PC-3 (cell line): Measurements from ENCODE around the gene SMC2. TPM values are rescaled to one million over a fixed set of nuclear protein-coding genes. Genes with fewer than 3 reads are reported as not detected.

ENCODE experiments used
- ATAC-seq: fragments of 200-7000 bp; cut with Tn5 transposase; 2 replicates; pipeline ENCODE4 v1.9.1; 2020; ENCODE audit warnings: mild to moderate bottlenecking, moderate library complexity
- BruUV-seq: library from RNA; stranded (reverse); fragments of 400-500 nt; replicated peaks from 2 replicates; lab custom pipeline; 2021; lab: Mats Ljungman, UMichigan
- CTCF ChIA-PET: fragments of 300-600 bp; sonication (Branson Sonifier 250); formaldehyde crosslinking; loops from one replicate; lab custom pipeline; 2022; ENCODE audit warnings: antibody characterized with exemption; lab: Charles Lee
- POLR2A ChIA-PET: fragments of 300-600 bp; sonication (Branson Sonifier 250); formaldehyde crosslinking; loops from one replicate; lab custom pipeline; 2022; ENCODE audit warnings: antibody characterized with exemption; ENCODE audit not compliant: unreplicated experiment; lab: Charles Lee
- DNase-seq: peaks from one replicate; pipeline ENCODE4 v3.0.0-alpha.2; 2015
- H2AFZ ChIP-seq: fragments of 300-600 bp; sonication (generic); 2 replicates; pipeline ENCODE4 v1.6.0; 2016; ENCODE audit warnings: antibody characterized with exemption, low read length
- H3F3A ChIP-seq: fragments of 300-600 bp; sonication (generic); one replicate; pipeline ENCODE4 v1.6.0; 2017; ENCODE audit warnings: antibody characterized with exemption, low read length, control low read depth, mild to moderate bottlenecking; ENCODE audit not compliant: unreplicated experiment
- H3K27ac ChIP-seq: fragments of 300-600 bp; sonication (generic); 2 replicates; pipeline ENCODE4 v1.5.1; 2016; ENCODE audit warnings: mild to moderate bottlenecking, low read length
- H3K27me3 ChIP-seq: fragments of 300-600 bp; sonication (generic); 2 replicates; pipeline ENCODE4 v1.6.1; 2016; ENCODE audit warnings: low read length, mixed read lengths
- H3K36me3 ChIP-seq: fragments of 300-600 bp; sonication (generic); 2 replicates; pipeline ENCODE4 v1.6.1; 2016; ENCODE audit warnings: low read depth, mixed run types, low read length, mixed read lengths
- H3K4me1 ChIP-seq: fragments of 300-600 bp; sonication (generic); 2 replicates; pipeline ENCODE4 v1.5.1; 2016; ENCODE audit warnings: low read length; ENCODE audit not compliant: insufficient read depth
- H3K4me2 ChIP-seq: fragments of 300-600 bp; sonication (generic); 2 replicates; pipeline ENCODE4 v1.6.0; 2016; ENCODE audit warnings: low read length
- H3K4me3 ChIP-seq: fragments of 300-600 bp; sonication (generic); 2 replicates; pipeline ENCODE4 v1.5.1; 2016; ENCODE audit warnings: mild to moderate bottlenecking, low read length, mixed read lengths
- H3K79me2 ChIP-seq: fragments of 300-600 bp; sonication (generic); 2 replicates; pipeline ENCODE4 v1.6.1; 2017; ENCODE audit warnings: low read length, mixed read lengths
- H3K9ac ChIP-seq: fragments of 300-600 bp; sonication (generic); 2 replicates; pipeline ENCODE4 v1.6.0; 2016; ENCODE audit warnings: mild to moderate bottlenecking, low read length
- H3K9me2 ChIP-seq: fragments of 300-600 bp; sonication (generic); replicated peaks from 2 replicates; pipeline ENCODE4 v1.6.1; 2016; ENCODE audit warnings: mixed run types, low read length, mixed read lengths
- H3K9me3 ChIP-seq: fragments of 300-600 bp; sonication (generic); 2 replicates; pipeline ENCODE4 v1.6.1; 2016; ENCODE audit warnings: low read length, mixed read lengths
- H4K20me1 ChIP-seq: fragments of 300-600 bp; sonication (generic); 2 replicates; pipeline ENCODE4 v1.6.1; 2016; ENCODE audit warnings: low read length, mixed read lengths
- CTCF ChIP-seq: fragments of 300-600 bp; sonication (generic); conservative IDR thresholded peaks from 2 replicates; pipeline ENCODE4 v1.5.1; 2017; ENCODE audit warnings: antibody characterized with exemption, low read depth, mild to moderate bottlenecking, low read length
- EZH2 ChIP-seq: fragments of 300-600 bp; sonication (generic); IDR thresholded peaks from one replicate; pipeline ENCODE4 v1.6.1; 2017; ENCODE audit warnings: antibody characterized with exemption, mild to moderate bottlenecking, low read length; ENCODE audit not compliant: unreplicated experiment
- EZH2phosphoT487 ChIP-seq: fragments of 300-600 bp; sonication (generic); IDR thresholded peaks from 2 replicates; pipeline ENCODE4 v1.6.1; 2018; ENCODE audit warnings: mild to moderate bottlenecking, antibody characterized with exemption, low read length, borderline replicate concordance
- intact Hi-C: fragments of 100-400 bp; cut with micrococcal nuclease; formaldehyde crosslinking; loops from 2 replicates; pipeline ENCODE4 v1.9.0; 2023
- total RNA-seq: library from RNA; depleted of rRNA; stranded (reverse); fragments of >200 nt; gene quantifications from 2 replicates; pipeline ENCODE4 v1.2.3, GENCODE V29; 2014

SMC2 gene
- total RNA-seq, 1 experiment from 2014 or later, result 19.2 TPM

DNA sequence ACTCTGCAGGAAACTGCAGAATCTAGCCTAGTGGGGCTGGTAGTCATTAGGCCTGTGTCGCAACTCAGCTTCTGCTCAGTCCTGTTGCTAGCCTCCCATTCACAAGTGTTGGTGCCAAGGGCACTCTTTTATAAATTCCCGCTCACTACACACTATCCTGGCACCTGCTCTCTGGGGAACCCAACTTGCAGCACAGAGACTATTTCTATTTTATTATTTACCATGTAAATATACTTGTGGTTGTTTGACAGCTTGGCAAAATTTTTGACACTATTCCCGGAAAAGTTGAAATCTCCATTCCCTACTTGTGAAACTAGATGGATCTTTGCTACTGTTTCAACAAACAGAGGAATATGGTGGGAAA lies 20.4 kb upstream of the SMC2 start:
- Histone ChIP-seq H3K4me2 (no peak overlapping the region), H4K20me1 (no peaks in the 10 kb centered on the region), H3K4me1 (peaks cover 9% of the 10 kb centered on the region; the same call in 1 of the 2 replicates), H3K9ac (no peak overlapping the region), H3K9me2 (no peaks in the 10 kb centered on the region), H3K27ac (no peak overlapping the region), H3F3A (no peaks in the 10 kb centered on the region), H2AFZ (no peak overlapping the region), H3K4me3 (no peak overlapping the region), H3K79me2 (no peaks in the 10 kb centered on the region), H3K9me3 (no peaks in the 10 kb centered on the region), H3K36me3 (no peaks in the 10 kb centered on the region), H3K27me3 (no peaks in the 10 kb centered on the region)
- CTCF ChIA-PET, result no interaction called here
- BruUV-seq, result no TSS peak
- TF ChIP-seq CTCF, result no peak
- TF ChIP-seq EZH2, result no peak
- TF ChIP-seq EZH2phosphoT487, result no peak
- no peak for DNase-seq
- intact Hi-C loops, result no loop called here
- peak; percentile 42 for ATAC-seq
- POLR2A ChIA-PET, result no interaction called here

DNA sequence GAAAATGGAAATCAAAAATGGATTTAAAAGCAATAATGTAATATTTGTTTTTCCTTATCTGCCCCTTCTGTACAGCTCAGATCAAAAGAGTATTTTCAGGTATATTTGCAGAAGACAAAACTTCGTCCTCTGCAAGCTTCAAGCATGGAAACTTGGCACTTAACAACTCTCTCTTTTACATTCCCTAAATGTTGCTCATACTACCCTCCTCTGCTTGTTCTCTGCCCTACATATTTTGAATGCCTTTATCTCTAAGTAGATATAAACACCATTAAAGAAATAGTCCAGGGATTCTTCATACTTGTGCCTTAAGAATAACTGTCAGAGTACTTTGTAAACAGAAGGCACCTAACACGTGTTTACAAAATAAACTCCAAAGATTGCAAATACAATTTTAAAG lies 19.2 kb upstream of the SMC2 start:
- H3K4me1 ChIP-seq, result peaks cover 9% of the 10 kb centered on the region; the same call in 1 of the 2 replicates
- no peak overlapping the region for H2AFZ ChIP-seq
- ATAC-seq (peak; percentile 88), DNase-seq (peak; percentile 44)
- ChIA-PET POLR2A (interaction anchor here (0.5 kb wide), 1 partner anchor 420 kb away, joined by 3 read pairs; no protein-coding TSS in a partner anchor), CTCF (no interaction called here)
- H3K27ac ChIP-seq, result no peak overlapping the region
- H3K4me2 ChIP-seq, result no peak overlapping the region
- H3K27me3 ChIP-seq, result no peaks in the 10 kb centered on the region
- H3K9me3 ChIP-seq, result no peaks in the 10 kb centered on the region
- no peaks in the 10 kb centered on the region for H3K79me2 ChIP-seq
- H3K9me2 ChIP-seq, result no peaks in the 10 kb centered on the region
- no TSS peak for BruUV-seq
- no peaks in the 10 kb centered on the region for H4K20me1 ChIP-seq
- no peaks in the 10 kb centered on the region for H3K36me3 ChIP-seq
- H3K9ac ChIP-seq, result no peak overlapping the region
- TF ChIP-seq CTCF (no peak), EZH2 (no peak), EZH2phosphoT487 (no peak)
- H3F3A ChIP-seq, result no peaks in the 10 kb centered on the region
- intact Hi-C loops, result loop anchor here (1.0 kb wide), 1 partner anchor 19 kb away; the partner anchor contains the start of gene SMC2
- H3K4me3 ChIP-seq, result no peak overlapping the region
